ENCODE measurements around the gene SLC1A5.

Gene SLC1A5

GRCh38 chr19:46730187-46730586 is 58.2 kb downstream of the SLC1A5 start:
- Mint-ChIP-seq H3K27ac (no peak overlapping the region), H3K27me3 (no peaks in the 10 kb centered on the region), H3K4me1 (peaks cover 16% of the 10 kb centered on the region), H3K9me3 (no peaks in the 10 kb centered on the region), H3K36me3 (peaks cover 16% of the 10 kb centered on the region), H3K4me3 (no peak overlapping the region)

- Mint-ChIP-seq H3K27me3 (no peaks in the 10 kb centered on the region), H3K36me3 (peaks cover 16% of the 10 kb centered on the region), H3K4me1 (peaks cover 16% of the 10 kb centered on the region), H3K4me3 (no peak overlapping the region), H3K27ac (no peak overlapping the region), H3K9me3 (no peaks in the 10 kb centered on the region)
Measured at GRCh38 chr19:46729696-46730095, 58.7 kb downstream of the SLC1A5 start.

DNA sequence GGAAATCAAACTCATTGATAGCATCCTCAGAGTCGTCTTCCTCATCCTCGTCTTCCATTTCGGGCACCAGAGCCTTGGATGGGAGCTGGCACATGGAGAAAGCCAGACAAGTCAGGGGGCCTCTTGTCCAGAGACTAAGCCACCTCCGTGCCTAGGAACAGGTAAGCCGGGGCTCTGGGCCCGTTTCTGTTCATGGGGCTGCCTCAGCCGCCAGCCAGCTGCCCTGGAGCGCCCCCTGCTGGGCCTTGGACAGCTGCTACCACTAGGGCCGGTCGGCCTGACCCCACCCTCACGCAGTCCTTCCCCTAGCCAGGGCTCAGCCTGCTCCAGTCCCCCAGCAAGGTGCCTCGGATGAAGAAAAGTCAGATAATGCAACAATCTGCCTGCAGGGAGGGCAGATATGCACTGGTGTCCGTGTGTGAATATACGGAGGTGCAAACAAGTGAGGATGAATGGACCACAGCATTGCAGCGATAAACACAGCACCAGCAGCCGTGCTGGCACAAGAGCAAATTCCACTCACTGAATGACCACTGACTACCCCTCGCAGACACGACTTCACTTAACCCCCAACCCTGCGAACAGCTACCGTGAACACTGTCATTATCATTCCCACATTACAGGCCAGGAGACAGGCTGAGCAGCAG is 59.6 kb downstream of the SLC1A5 start:
- Mint-ChIP-seq H3K4me1 (peaks cover 16% of the 10 kb centered on the region), H3K4me3 (no peak overlapping the region), H3K27me3 (no peaks in the 10 kb centered on the region), H3K9me3 (no peaks in the 10 kb centered on the region), H3K36me3 (peaks cover 16% of the 10 kb centered on the region), H3K27ac (no peak overlapping the region)

DNA sequence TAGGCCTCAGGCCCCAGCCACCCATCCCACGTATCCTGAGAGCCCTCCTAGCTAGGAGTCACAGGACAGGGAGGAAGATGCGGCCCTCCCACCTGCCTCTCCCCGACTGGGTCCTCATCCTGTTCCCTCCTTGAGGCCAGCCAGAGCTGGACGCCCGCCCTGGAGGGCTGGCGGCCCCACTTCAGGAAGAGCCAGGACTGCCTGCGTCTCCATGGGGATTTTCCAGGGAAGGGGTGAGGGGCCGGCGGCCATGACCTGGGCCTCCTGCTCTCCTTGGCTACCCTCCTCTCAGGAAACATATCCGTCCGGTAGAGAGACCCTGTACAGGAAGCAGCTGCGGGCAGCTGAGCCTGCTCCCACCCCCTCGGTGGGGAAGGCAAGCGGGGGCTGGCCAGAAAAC is 60.2 kb downstream of the SLC1A5 start:
- Mint-ChIP-seq H3K27ac (no peak overlapping the region), H3K4me3 (no peak overlapping the region), H3K36me3 (peaks cover 15% of the 10 kb centered on the region), H3K27me3 (no peaks in the 10 kb centered on the region), H3K4me1 (peaks cover 16% of the 10 kb centered on the region), H3K9me3 (no peaks in the 10 kb centered on the region)

DNA sequence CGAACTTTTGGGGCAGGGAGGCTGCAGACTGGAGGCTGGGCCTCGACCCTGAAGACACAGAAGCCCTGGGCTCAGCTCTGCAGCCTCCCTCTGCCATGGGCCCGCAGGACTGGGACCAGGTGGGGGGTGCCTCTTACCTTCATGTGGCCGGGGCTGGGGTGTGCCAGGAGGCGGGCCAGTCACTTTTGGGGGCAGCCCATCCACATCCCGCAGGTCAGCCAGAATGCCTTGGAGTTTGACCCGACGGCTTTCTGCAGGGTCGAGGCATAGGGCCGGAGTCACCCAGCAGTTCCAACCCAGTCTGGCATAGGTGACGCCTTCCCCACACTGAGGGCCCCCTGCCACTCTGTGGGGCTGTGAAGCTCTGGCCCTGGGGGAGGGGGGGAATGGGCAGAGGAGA is 60.6 kb downstream of the SLC1A5 start:
- Mint-ChIP-seq H3K4me1 (peaks cover 16% of the 10 kb centered on the region), H3K9me3 (no peaks in the 10 kb centered on the region), H3K27me3 (no peaks in the 10 kb centered on the region), H3K27ac (no peak overlapping the region), H3K4me3 (no peak overlapping the region), H3K36me3 (peaks cover 15% of the 10 kb centered on the region)

DNA sequence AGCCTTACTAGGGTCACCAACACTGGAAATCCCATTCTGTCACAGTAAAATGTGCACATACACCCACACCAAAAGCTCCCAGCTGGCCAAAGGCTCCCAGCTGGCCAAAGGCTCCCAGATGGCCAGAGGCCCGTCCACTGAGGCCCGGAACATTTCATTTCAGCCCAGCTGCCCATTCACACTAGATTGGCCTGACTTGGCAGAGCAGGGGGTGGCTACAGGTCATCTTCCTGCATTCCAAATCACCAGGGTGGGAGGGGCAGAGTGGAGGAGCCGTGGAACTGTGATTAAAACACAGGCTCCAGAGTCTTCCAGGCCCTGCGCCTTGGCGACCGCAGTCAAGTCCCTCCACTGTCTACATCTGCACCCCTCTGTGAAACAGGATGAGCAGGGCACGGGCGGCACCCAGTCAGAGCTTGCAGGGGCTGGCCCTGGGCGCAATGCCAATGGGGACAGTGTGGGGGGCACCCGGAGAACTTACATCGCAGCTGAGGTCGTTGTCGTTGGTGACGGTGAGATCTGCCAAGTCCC is 61.4 kb downstream of the SLC1A5 start:
- Mint-ChIP-seq H3K9me3 (no peaks in the 10 kb centered on the region), H3K4me3 (no peak overlapping the region), H3K27me3 (no peaks in the 10 kb centered on the region), H3K36me3 (peaks cover 15% of the 10 kb centered on the region), H3K4me1 (peaks cover 19% of the 10 kb centered on the region), H3K27ac (no peak overlapping the region)

DNA sequence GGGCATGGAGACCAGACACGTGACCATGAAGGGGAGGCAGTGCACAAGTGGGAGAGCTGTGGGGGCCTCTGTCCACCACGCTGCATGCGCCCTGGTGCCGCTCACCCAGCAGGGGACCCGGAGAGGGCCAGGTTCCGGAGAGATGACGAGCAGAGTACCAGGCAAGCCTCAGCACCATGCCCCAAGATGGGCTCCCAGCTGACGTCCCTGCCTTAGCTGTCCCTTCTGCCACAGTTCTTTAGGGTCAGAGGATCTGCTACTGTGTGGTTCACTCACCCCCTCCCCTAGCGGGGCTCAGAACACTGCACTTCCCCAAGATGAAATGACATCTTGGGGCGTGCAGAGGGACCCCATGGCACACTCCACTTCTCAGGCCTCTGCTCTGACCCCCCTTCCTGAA is 61.8 kb downstream of the SLC1A5 start:
- Mint-ChIP-seq H3K36me3 (peaks cover 15% of the 10 kb centered on the region), H3K9me3 (no peaks in the 10 kb centered on the region), H3K4me3 (no peak overlapping the region), H3K4me1 (peaks cover 19% of the 10 kb centered on the region), H3K27me3 (no peaks in the 10 kb centered on the region), H3K27ac (no peak overlapping the region)

DNA sequence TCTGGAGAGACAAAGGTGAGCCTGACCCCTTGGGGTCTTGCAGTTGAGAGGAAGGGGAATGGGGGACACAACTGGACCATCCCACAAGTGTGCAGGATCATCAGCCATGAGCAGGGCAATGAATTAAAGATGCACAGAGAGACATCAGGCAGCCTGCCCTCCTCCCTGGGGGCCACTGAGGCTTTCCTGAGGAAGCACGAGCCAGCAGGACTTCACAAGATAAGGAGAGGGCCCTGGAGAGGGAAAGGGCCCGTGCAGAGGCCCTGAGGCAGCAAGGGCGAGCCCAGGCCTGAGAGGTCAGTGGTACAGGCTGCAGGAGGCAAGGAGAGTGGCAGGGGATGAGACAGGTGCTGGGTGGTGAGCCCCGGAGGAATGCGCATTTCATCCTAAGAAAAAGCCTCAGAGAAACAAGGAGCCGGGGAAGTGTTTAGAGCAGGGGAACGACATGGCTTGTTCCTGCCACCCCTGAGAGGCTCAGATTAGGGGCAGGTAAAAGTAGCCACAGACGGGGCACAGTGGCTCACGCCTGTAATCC is 62.5 kb downstream of the SLC1A5 start:
- Mint-ChIP-seq H3K27me3 (no peaks in the 10 kb centered on the region), H3K4me3 (no peak overlapping the region), H3K9me3 (no peaks in the 10 kb centered on the region), H3K4me1 (peaks cover 16% of the 10 kb centered on the region), H3K27ac (no peak overlapping the region), H3K36me3 (peaks cover 11% of the 10 kb centered on the region)

GRCh38 chr19:46725036-46725820 is 63.2 kb downstream of the SLC1A5 start:
- no peak overlapping the region for H3K4me3 Mint-ChIP-seq
- H3K4me1 Mint-ChIP-seq = peaks cover 20% of the 10 kb centered on the region

More at GRCh38 chr19:46725036-46725820, 63.2 kb downstream of the SLC1A5 start:
- H3K36me3 Mint-ChIP-seq = peaks cover 11% of the 10 kb centered on the region
- no peaks in the 10 kb centered on the region for H3K9me3 Mint-ChIP-seq
- no peaks in the 10 kb centered on the region for H3K27me3 Mint-ChIP-seq
- no peak overlapping the region for H3K27ac Mint-ChIP-seq

Measured in activated naive CD4-positive, alpha-beta T cell treated with anti-CD3 and anti-CD28 coated beads, Interleukin-2, amount 50 U/mL, for 24 hours (primary cell).